GM12873 (cell line): ENCODE results near the gene ATOH8.

Experiments
- CTCF ChIP-seq: IDR thresholded peaks from 2 replicates; pipeline ENCODE4 v1.5.1; 2012; ENCODE audit warnings: low read depth, mild to moderate bottlenecking, moderate library complexity, low read length, control low read depth; ENCODE audit not compliant: insufficient read depth; ENCODE audit errors: missing control alignments

ATOH8 gene

GRCh38 chr2:85811180-85812093 lies 57.6 kb downstream of the ATOH8 start:
- TF ChIP-seq CTCF, result no peak

GRCh38 chr2:85812094-85812735 lies 58.4 kb downstream of the ATOH8 start:
- no peak for TF ChIP-seq CTCF

GRCh38 chr2:85813211-85813981 lies 59.6 kb downstream of the ATOH8 start:
- TF ChIP-seq CTCF, result no peak

GRCh38 chr2:85813982-85814801 lies 60.4 kb downstream of the ATOH8 start:
- TF ChIP-seq CTCF, result peak; percentile 99

GRCh38 chr2:85814802-85815550 lies 61.2 kb downstream of the ATOH8 start:
- TF ChIP-seq CTCF, result no peak

GRCh38 chr2:85819811-85820510 lies 66.2 kb downstream of the ATOH8 start:
- TF ChIP-seq CTCF, result no peak
